GM21526 (cell line): Measurements from ENCODE around the gene CHCHD6.

ENCODE experiments used
- ATAC-seq: cut with Tn5 transposase; IDR thresholded peaks from one replicate; pipeline ENCODE4 v1.9.1; 2021; ENCODE audit warnings: moderate library complexity; ENCODE audit not compliant: unreplicated experiment, low FRiP score

Gene CHCHD6

GRCh38 chr3:126986001-126986400, 282.0 kb downstream of the CHCHD6 start:
- ATAC-seq = no peak

- ATAC-seq = no peak
Observed at GRCh38 chr3:126987129-126987528, 283.1 kb downstream of the CHCHD6 start.

GRCh38 chr3:126987596-126987995, 283.6 kb downstream of the CHCHD6 start:
- no peak for ATAC-seq

- no peak for ATAC-seq
Observed at GRCh38 chr3:126988451-126989021, 284.5 kb downstream of the CHCHD6 start.

GRCh38 chr3:126989316-126990023, 285.4 kb downstream of the CHCHD6 start:
- ATAC-seq = no peak

GRCh38 chr3:126990024-126990700, 286.1 kb downstream of the CHCHD6 start:
- ATAC-seq = no peak

GRCh38 chr3:126990890-126991289, 286.9 kb downstream of the CHCHD6 start:
- ATAC-seq = no peak

DNA sequence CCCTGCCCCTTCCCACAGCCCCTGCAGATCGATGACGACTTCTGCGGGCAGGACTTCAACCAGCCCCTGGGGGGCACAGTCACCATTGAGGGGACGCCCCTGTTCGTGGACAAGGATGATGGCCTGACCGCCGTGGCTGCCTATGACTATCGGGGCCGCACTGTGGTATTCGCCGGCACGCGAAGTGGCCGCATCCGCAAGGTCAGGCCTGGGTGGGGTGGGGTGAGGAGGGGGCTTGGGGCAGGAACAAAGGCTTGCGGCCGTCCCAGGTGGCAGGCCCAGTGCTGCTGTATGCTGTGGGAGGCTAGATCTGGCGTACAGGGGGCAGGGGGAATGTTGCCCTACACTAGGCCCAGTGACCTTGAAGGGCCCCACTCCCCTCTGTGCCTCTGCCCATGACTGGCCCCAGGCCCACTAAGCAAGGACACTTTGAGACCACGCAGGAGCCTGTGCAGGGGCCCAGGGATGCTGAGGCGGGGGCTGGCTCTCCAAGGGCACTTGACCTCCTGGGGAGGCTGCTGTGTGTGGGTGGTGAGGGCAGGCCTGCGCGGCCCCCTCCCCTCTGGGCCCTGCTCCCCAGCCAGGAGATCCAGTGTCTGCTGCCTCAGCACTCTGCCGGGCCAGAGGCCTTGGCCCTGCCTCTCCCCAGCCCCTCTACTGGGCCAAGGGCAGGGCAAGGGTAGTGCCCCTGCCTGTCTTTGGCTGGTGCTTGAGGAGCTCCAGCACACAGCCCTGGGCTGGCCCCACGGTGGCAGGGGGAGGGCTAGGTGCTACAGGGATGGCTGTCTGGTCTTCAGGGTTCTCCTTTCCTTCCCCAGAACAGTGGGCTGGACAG, 287.5 kb downstream of the CHCHD6 start:
- no peak for ATAC-seq

GRCh38 chr3:126992216-126992615, 288.2 kb downstream of the CHCHD6 start:
- ATAC-seq = no peak

- no peak for ATAC-seq
Observed at GRCh38 chr3:126992776-126993175, 288.7 kb downstream of the CHCHD6 start.

- ATAC-seq = no peak
Observed at GRCh38 chr3:126993436-126993835, 289.4 kb downstream of the CHCHD6 start.

DNA sequence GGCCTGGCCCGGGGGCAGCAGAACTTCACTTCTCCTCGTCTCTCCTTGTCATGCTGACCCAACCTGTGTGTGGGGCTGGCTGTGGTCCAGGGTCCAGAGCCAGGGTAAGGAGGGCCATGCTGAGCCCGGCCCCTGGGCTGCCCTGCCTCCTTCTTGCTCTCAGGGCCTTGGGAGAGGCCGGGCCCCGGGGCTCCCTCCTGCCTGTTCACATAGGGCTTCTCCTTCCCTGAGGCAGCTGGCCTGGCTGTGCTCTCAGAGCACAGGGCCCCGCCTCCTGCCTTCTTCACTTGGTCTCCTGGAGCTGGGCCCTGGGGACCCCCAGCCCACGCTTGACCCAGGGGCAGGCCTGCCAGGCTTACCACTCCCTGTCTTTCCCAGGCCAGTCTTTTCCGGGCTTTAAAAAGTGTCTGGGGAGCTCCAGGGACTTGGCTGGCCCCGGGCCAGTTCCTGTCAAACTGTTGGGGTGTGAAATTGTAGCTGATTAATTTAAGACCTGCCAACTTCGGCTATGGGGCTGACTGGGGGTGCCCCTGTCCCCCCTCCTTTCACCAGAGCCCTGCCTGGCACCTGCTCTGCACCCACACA, 290.7 kb downstream of the CHCHD6 start:
- no peak for ATAC-seq

- ATAC-seq = no peak
Observed at GRCh38 chr3:126995254-126995780, 291.3 kb downstream of the CHCHD6 start.

- ATAC-seq = no peak
Observed at GRCh38 chr3:126995926-126996512, 292.0 kb downstream of the CHCHD6 start.

GRCh38 chr3:126996905-126997304, 292.9 kb downstream of the CHCHD6 start:
- no peak for ATAC-seq

GRCh38 chr3:126997455-126998038, 293.5 kb downstream of the CHCHD6 start:
- ATAC-seq = no peak

- no peak for ATAC-seq
Observed at GRCh38 chr3:126998320-126998719, 294.3 kb downstream of the CHCHD6 start.

GRCh38 chr3:126998728-126999127, 294.7 kb downstream of the CHCHD6 start:
- ATAC-seq = no peak

DNA sequence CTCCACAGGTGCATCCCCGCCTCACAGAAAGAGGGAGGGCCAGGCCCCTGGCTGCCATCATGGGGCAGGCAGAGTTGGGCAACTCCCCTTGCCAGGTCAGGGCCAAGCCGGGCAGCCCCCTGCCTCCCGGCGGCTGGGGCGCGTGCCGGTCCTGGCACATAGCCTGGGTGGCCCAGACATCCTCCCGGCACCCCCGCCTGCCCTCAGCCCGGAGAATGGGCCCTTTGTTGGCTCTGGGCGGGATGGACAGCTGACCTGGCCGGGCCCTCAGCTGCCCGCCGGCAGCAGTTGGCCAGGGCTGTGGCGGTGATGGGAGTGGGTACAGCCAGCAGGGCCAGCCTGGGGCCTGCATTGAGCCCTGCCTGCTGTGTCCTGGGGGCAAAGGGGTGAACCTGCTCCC, 295.3 kb downstream of the CHCHD6 start:
- ATAC-seq = no peak

DNA sequence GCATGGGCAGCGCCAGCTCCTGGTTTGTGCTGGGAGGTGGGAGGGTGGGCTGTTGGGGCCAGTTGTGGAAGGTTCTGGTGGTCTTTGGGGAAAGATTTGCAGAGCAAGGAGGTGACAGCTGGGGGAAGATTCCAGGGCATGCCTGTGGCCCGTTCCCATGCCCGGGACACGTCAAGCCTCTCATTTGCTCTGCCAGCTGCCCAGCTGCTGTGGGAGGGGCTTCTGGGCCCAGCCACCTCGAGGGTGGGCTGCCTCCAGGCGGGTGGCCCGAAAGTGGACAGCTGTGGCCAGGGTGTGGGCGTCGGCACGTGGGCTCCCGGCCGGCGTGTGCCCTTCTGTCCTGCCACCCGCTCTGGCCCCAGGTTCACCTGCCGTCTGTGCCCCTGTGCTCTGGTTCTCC, 296.1 kb downstream of the CHCHD6 start:
- ATAC-seq = no peak
